ENCODE results near the gene NID2.

The NID2 gene

DNA sequence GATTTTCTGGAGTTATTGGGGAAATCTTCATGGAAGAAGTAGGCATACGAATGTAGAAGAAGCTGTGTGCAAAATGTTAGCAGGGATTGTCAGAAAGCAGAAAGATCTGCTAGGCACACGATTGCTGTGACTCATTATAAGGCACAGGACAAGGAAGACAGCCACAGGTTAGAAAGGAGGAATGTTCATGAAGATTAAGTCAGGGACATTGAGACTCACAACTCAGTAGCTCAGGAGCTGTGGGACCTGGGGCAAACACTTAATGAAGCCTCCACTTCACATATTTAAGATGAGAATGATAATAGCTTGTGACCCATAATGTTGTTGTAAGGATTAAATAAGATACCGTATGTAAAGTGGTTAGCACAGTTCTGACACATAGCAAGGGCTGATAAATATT, 106.1 kb downstream of the NID2 start:
- no peaks in the 10 kb centered on the region for H3K36me3 ChIP-seq (ENCODE audit: control insufficient read depth, low read depth, low read length)
- no peak overlapping the region for H3K4me3 ChIP-seq (ENCODE audit: low read length)
- no peaks in the 10 kb centered on the region for H3K4me1 ChIP-seq (ENCODE audit: control insufficient read depth, low read depth, low read length)
- no peak overlapping the region for H3K27ac ChIP-seq (ENCODE audit: low read length)
- no peaks in the 10 kb centered on the region for H3K9me3 ChIP-seq (ENCODE audit: control insufficient read depth, low read depth, low read length)
- H3K9ac ChIP-seq (ENCODE audit: low read length): no peak overlapping the region
- no peaks in the 10 kb centered on the region for H3K27me3 ChIP-seq (ENCODE audit: control insufficient read depth, insufficient read depth, low read length)

DNA sequence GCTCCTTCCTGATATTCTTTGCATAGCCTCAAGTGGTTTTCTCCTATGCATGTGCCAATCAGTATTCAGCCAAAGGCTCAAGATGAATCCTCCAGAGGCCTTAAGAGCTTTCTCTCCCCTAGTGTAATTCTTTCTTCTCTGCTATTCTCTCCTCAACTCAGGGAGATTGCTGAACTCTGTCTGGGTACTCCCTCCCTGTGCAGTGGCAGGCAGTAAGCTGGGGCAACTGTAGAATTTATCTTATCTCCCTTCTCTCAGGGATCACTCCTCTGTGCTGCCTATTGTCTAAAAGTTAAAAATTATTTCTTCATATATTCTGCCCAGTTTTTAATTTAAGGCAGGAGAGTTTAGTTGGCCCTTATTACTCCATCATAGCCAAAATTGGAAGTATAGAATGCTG, 108.0 kb downstream of the NID2 start:
- Histone ChIP-seq H3K9me3 (ENCODE audit: control insufficient read depth, low read depth, low read length) (no peaks in the 10 kb centered on the region), H3K4me3 (ENCODE audit: low read length) (no peak overlapping the region), H3K27ac (ENCODE audit: low read length) (no peak overlapping the region), H3K9ac (ENCODE audit: low read length) (no peak overlapping the region), H3K36me3 (ENCODE audit: control insufficient read depth, low read depth, low read length) (no peaks in the 10 kb centered on the region), H3K27me3 (ENCODE audit: control insufficient read depth, insufficient read depth, low read length) (no peaks in the 10 kb centered on the region), H3K4me1 (ENCODE audit: control insufficient read depth, low read depth, low read length) (no peaks in the 10 kb centered on the region)

DNA sequence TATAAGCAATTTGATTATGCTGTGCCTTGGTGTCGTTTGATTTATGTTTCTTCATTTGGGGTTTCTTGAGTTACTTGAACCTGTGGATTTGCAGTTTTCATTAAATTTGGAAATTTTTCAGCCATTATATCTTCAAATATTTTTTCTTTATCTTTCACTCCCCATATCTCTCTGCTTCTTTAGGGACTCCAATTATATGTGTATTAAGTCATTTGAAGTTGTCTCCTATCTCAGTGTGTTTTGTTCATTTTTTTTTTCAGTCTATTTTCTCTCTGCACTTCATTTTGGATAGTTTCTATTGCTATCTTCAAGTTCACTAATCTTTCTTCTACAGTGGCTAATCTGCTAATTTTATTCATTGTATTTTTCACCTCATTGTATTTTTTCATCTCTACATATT, 108.9 kb downstream of the NID2 start:
- Histone ChIP-seq H3K36me3 (ENCODE audit: control insufficient read depth, low read depth, low read length) (no peaks in the 10 kb centered on the region), H3K4me3 (ENCODE audit: low read length) (no peak overlapping the region), H3K27me3 (ENCODE audit: control insufficient read depth, insufficient read depth, low read length) (no peaks in the 10 kb centered on the region), H3K4me1 (ENCODE audit: control insufficient read depth, low read depth, low read length) (no peaks in the 10 kb centered on the region), H3K9ac (ENCODE audit: low read length) (no peak overlapping the region), H3K27ac (ENCODE audit: low read length) (no peak overlapping the region), H3K9me3 (ENCODE audit: control insufficient read depth, low read depth, low read length) (no peaks in the 10 kb centered on the region)

DNA sequence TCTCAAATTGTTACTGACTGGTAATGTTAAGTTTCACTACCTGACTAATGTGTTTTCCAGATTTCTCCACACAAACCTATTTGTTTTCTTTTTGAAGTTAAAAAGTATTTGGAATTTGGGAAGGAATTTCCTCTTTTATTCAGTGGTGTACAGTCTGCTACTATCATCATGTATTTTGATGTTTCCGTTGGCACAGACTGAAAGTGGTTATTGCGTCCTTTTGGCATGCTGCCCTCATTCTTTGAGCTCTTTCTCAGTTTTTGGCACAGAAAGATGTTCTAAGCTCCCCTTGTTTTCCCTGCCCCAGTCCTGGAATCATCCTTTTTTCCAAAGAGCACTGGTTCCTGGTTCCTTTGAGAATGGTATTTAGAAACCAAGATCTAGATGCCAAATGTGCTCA, 110.9 kb downstream of the NID2 start:
- no peak overlapping the region for H3K4me3 ChIP-seq (ENCODE audit: low read length)
- H3K9me3 ChIP-seq (ENCODE audit: control insufficient read depth, low read depth, low read length): no peaks in the 10 kb centered on the region
- H3K36me3 ChIP-seq (ENCODE audit: control insufficient read depth, low read depth, low read length): no peaks in the 10 kb centered on the region
- H3K27ac ChIP-seq (ENCODE audit: low read length): no peak overlapping the region
- H3K9ac ChIP-seq (ENCODE audit: low read length): no peak overlapping the region
- H3K4me1 ChIP-seq (ENCODE audit: control insufficient read depth, low read depth, low read length): no peaks in the 10 kb centered on the region
- no peaks in the 10 kb centered on the region for H3K27me3 ChIP-seq (ENCODE audit: control insufficient read depth, insufficient read depth, low read length)
